Testis (tissue), 2 donors: ENCODE results near the gene CBFA2T2.

Source experiments
- CTCF ChIP-seq, 3 experiments: fragments of 450-650 bp in 2 of 3; fragments of 200-600 bp in 1 of 3; sonication (generic) in 1 of 3; IDR thresholded peaks; one replicate each; pipeline ENCODE4 v1.5.1; 2016 to 2019; ENCODE audit warnings: antibody characterized with exemption in 3 of 3, mild to moderate bottlenecking in 2 of 3, moderate library complexity in 1 of 3
- POLR2A ChIP-seq: fragments of 450-650 bp; IDR thresholded peaks from one replicate; pipeline ENCODE4 v1.6.1; 2017; ENCODE audit warnings: antibody characterized with exemption, mild to moderate bottlenecking, moderate library complexity

GRCh38 chr20:33540427-33540826, 50.5 kb downstream of the CBFA2T2 start:
- TF ChIP-seq CTCF (IDR thresholded peaks at IDR 0.05) (no peak), POLR2A (no peak)
